Karpas-422 (cell line): ENCODE data around the gene CAMK2G. TPM values are rescaled to one million over a fixed set of nuclear protein-coding genes. Genes with fewer than 3 reads are reported as not detected.

ENCODE experiments used
- DNase-seq: peaks from one replicate; pipeline ENCODE4 v3.0.0-alpha.2; 2015
- H2AFZ ChIP-seq: fragments of 200-600 bp; sonication (generic); 2 replicates; pipeline ENCODE4 v1.6.1; 2014; ENCODE audit warnings: antibody characterized with exemption, low read length, mixed read lengths
- H3K27ac ChIP-seq: fragments of 200-600 bp; sonication (generic); 2 replicates; pipeline ENCODE4 v1.5.1; 2014; ENCODE audit warnings: mild to moderate bottlenecking, low read length, moderate library complexity
- H3K27me3 ChIP-seq: fragments of 200-600 bp; sonication (generic); 2 replicates; pipeline ENCODE4 v1.6.1; 2014; ENCODE audit warnings: low read length, mixed read lengths
- H3K36me3 ChIP-seq: fragments of 200-600 bp; sonication (generic); 2 replicates; pipeline ENCODE4 v1.6.1; 2014; ENCODE audit warnings: low read length, mixed read lengths; ENCODE audit not compliant: insufficient read depth
- H3K4me1 ChIP-seq: fragments of 200-600 bp; sonication (generic); 2 replicates; pipeline ENCODE4 v1.6.1; 2014; ENCODE audit warnings: mild to moderate bottlenecking, low read length, mixed read lengths
- H3K4me2 ChIP-seq: fragments of 200-600 bp; sonication (generic); 2 replicates; pipeline ENCODE4 v1.6.1; 2014; ENCODE audit warnings: low read length, low read depth, mild to moderate bottlenecking; ENCODE audit not compliant: poor library complexity, severe bottlenecking
- H3K4me3 ChIP-seq: fragments of 200-600 bp; sonication (generic); 2 replicates; pipeline ENCODE4 v1.5.1; 2014; ENCODE audit warnings: mild to moderate bottlenecking, antibody characterized with exemption, low read length, mixed read lengths
- H3K79me2 ChIP-seq: fragments of 200-600 bp; sonication (generic); 2 replicates; pipeline ENCODE4 v1.6.1; 2014; ENCODE audit warnings: mild to moderate bottlenecking, low read length, mixed read lengths
- H3K9ac ChIP-seq: fragments of 200-600 bp; sonication (generic); 2 replicates; pipeline ENCODE4 v1.6.0; 2014; ENCODE audit warnings: low read length
- H3K9me2 ChIP-seq: fragments of 200-600 bp; sonication (generic), shearing (Covaris generic); replicated peaks from 2 replicates; pipeline ENCODE4 v1.6.0; 2014; ENCODE audit warnings: mild to moderate bottlenecking, low read length, moderate library complexity; ENCODE audit not compliant: insufficient read depth
- H3K9me3 ChIP-seq: fragments of 300-700, 200-600 bp; sonication (generic); 2 replicates; pipeline ENCODE4 v1.6.1; 2014; ENCODE audit warnings: low read length, mixed read lengths
- H4K20me1 ChIP-seq: fragments of 200-600 bp; sonication (generic); 2 replicates; pipeline ENCODE4 v1.6.1; 2014; ENCODE audit warnings: mild to moderate bottlenecking, antibody characterized with exemption, low read length, low read depth; ENCODE audit not compliant: insufficient read depth
- total RNA-seq: library from RNA; depleted of rRNA; stranded (reverse); fragments of >200 nt; shearing (Covaris generic); gene quantifications from 2 replicates; pipeline ENCODE4 v1.2.3, GENCODE V29; 2014; ENCODE audit warnings: low replicate concordance

The CAMK2G gene
- total RNA-seq, 1 experiment from 2014 or later = 28.2 TPM

- Histone ChIP-seq H3K9ac (no peak overlapping the region), H3K4me3 (no peak overlapping the region), H2AFZ (no peak overlapping the region), H3K27me3 (no peaks in the 10 kb centered on the region; the same call in 1 of the 2 replicates), H3K9me2 (no peaks in the 10 kb centered on the region), H3K9me3 (no peaks in the 10 kb centered on the region), H3K4me1 (peaks cover 19% of the 10 kb centered on the region), H4K20me1 (no peaks in the 10 kb centered on the region), H3K79me2 (no peaks in the 10 kb centered on the region), H3K36me3 (no peaks in the 10 kb centered on the region), H3K4me2 (no peak overlapping the region), H3K27ac (no peak overlapping the region)
- DNase-seq = no peak
Observed at GRCh38 chr10:73915206-73915851, 41.0 kb upstream of the CAMK2G start.

GRCh38 chr10:73914036-73914435 is 39.7 kb upstream of the CAMK2G start:
- no peaks in the 10 kb centered on the region for H3K79me2 ChIP-seq
- no peaks in the 10 kb centered on the region for H3K9me2 ChIP-seq
- no peak for DNase-seq
- H3K9me3 ChIP-seq = no peaks in the 10 kb centered on the region
- no peak overlapping the region for H2AFZ ChIP-seq
- no peak overlapping the region for H3K9ac ChIP-seq
- peaks cover 20% of the 10 kb centered on the region for H3K4me1 ChIP-seq
- no peak overlapping the region for H3K4me2 ChIP-seq
- H3K4me3 ChIP-seq = no peak overlapping the region
- H3K27ac ChIP-seq = no peak overlapping the region
- H4K20me1 ChIP-seq = no peaks in the 10 kb centered on the region
- H3K36me3 ChIP-seq = no peaks in the 10 kb centered on the region
- H3K27me3 ChIP-seq = no peaks in the 10 kb centered on the region; the same call in 1 of the 2 replicates

GRCh38 chr10:73911553-73912004 is 37.2 kb upstream of the CAMK2G start:
- Histone ChIP-seq H3K36me3 (no peaks in the 10 kb centered on the region), H3K9ac (peak overlapping the region; percentile 61), H3K4me1 (peaks cover 24% of the 10 kb centered on the region), H3K79me2 (no peaks in the 10 kb centered on the region), H3K9me3 (no peaks in the 10 kb centered on the region), H3K9me2 (no peaks in the 10 kb centered on the region), H3K27ac (no peak overlapping the region), H3K4me2 (peak overlapping the region; percentile 76), H4K20me1 (no peaks in the 10 kb centered on the region), H2AFZ (peak overlapping the region; percentile 76), H3K4me3 (peak overlapping the region; percentile 78), H3K27me3 (no peaks in the 10 kb centered on the region; the same call in 1 of the 2 replicates)
- no peak for DNase-seq

- Histone ChIP-seq H3K4me3 (peak within 1 kb of the TSS; percentile 78), H3K79me2 (no peaks in the 10 kb centered on the region), H3K27ac (no peak within 1 kb of the TSS), H3K27me3 (no peaks in the 10 kb centered on the region; the same call in 1 of the 2 replicates), H3K36me3 (no peaks in the 10 kb centered on the region), H4K20me1 (no peaks in the 10 kb centered on the region), H2AFZ (peak within 1 kb of the TSS; percentile 76), H3K9me2 (no peaks in the 10 kb centered on the region), H3K9ac (peak within 1 kb of the TSS; percentile 61), H3K4me2 (peak within 1 kb of the TSS; percentile 76), H3K4me1 (peaks cover 24% of the 10 kb centered on the region), H3K9me3 (no peaks in the 10 kb centered on the region)
- DNase-seq = peak; percentile 82
Observed at GRCh38 chr10:73910764-73911552, 36.6 kb upstream of the CAMK2G start, which contains the start of gene PLAU. Gene PLAU, plus strand, starts transcription at chr10:73911132. Its CDS starts 424 bp downstream, at chr10:73911556.

GRCh38 chr10:73910401-73910763 is 36.0 kb upstream of the CAMK2G start:
- no peak overlapping the region for H3K27ac ChIP-seq
- H3K79me2 ChIP-seq = no peaks in the 10 kb centered on the region
- peak overlapping the region; percentile 78 for H3K4me3 ChIP-seq
- peak overlapping the region; percentile 76 for H2AFZ ChIP-seq
- no peaks in the 10 kb centered on the region for H3K36me3 ChIP-seq
- DNase-seq = peak; percentile 75
- peak overlapping the region; percentile 76 for H3K4me2 ChIP-seq
- no peaks in the 10 kb centered on the region for H3K9me3 ChIP-seq
- no peaks in the 10 kb centered on the region; the same call in 1 of the 2 replicates for H3K27me3 ChIP-seq
- no peaks in the 10 kb centered on the region for H4K20me1 ChIP-seq
- H3K9ac ChIP-seq = peak overlapping the region; percentile 61
- no peaks in the 10 kb centered on the region for H3K9me2 ChIP-seq
- H3K4me1 ChIP-seq = peaks cover 24% of the 10 kb centered on the region

- H3K4me1 ChIP-seq = peaks cover 24% of the 10 kb centered on the region
- H3K27me3 ChIP-seq = no peaks in the 10 kb centered on the region; the same call in 1 of the 2 replicates
- no peak overlapping the region for H3K4me3 ChIP-seq
- 0 out of 2 replicates have a peak overlapping the region, but pooled peaks have one; percentile 79 for H2AFZ ChIP-seq
- no peaks in the 10 kb centered on the region for H4K20me1 ChIP-seq
- H3K36me3 ChIP-seq = no peaks in the 10 kb centered on the region
- DNase-seq = no peak
- H3K4me2 ChIP-seq = peak overlapping the region; percentile 76
- peak overlapping the region; percentile 27; the same call in 1 of the 2 replicates for H3K9ac ChIP-seq
- H3K79me2 ChIP-seq = no peaks in the 10 kb centered on the region
- H3K27ac ChIP-seq = no peak overlapping the region
- H3K9me2 ChIP-seq = no peaks in the 10 kb centered on the region
- H3K9me3 ChIP-seq = no peaks in the 10 kb centered on the region
Observed at GRCh38 chr10:73909540-73910115, 35.3 kb upstream of the CAMK2G start.

GRCh38 chr10:73908853-73909539 is 34.6 kb upstream of the CAMK2G start:
- no peak overlapping the region for H3K27ac ChIP-seq
- H3K4me2 ChIP-seq = peak overlapping the region; percentile 58
- H4K20me1 ChIP-seq = no peaks in the 10 kb centered on the region
- H3K9ac ChIP-seq = peak overlapping the region; percentile 27
- H3K79me2 ChIP-seq = no peaks in the 10 kb centered on the region
- no peaks in the 10 kb centered on the region for H3K9me3 ChIP-seq
- no peak overlapping the region; the same call in 1 of the 2 replicates for H3K4me3 ChIP-seq
- H3K36me3 ChIP-seq = no peaks in the 10 kb centered on the region
- H3K27me3 ChIP-seq = no peaks in the 10 kb centered on the region; the same call in 1 of the 2 replicates
- peaks cover 24% of the 10 kb centered on the region for H3K4me1 ChIP-seq
- peak; percentile 52 for DNase-seq
- H2AFZ ChIP-seq = 0 out of 2 replicates have a peak overlapping the region, but pooled peaks have one; percentile 79
- no peaks in the 10 kb centered on the region for H3K9me2 ChIP-seq
